ENCODE results near the gene BPIFB3. TPM values are rescaled to one million over a fixed set of nuclear protein-coding genes. Genes with fewer than 3 reads are reported as not detected.

BPIFB3 gene
- total RNA-seq, 2 donors from 2014 or later = not detected

GRCh38 chr20:33015114-33015484 lies 38.6 kb upstream of the BPIFB3 start:
- no peak overlapping the region for H3K4me3 ChIP-seq
- TF ChIP-seq CTCF (IDR thresholded peaks at IDR 0.05) = no peak
- H3K9me3 ChIP-seq = no peaks in the 10 kb centered on the region
- H3K27ac ChIP-seq = no peak overlapping the region
- no peak for DNase-seq (ENCODE audit: low spot score)
- H3K27me3 ChIP-seq = no peaks in the 10 kb centered on the region
- H3K4me1 ChIP-seq = no peaks in the 10 kb centered on the region
- H3K36me3 ChIP-seq = no peaks in the 10 kb centered on the region

GRCh38 chr20:33015700-33016580 lies 37.8 kb upstream of the BPIFB3 start:
- Histone ChIP-seq H3K27me3 (no peaks in the 10 kb centered on the region), H3K27ac (no peak overlapping the region), H3K4me3 (no peak overlapping the region), H3K4me1 (no peaks in the 10 kb centered on the region), H3K36me3 (no peaks in the 10 kb centered on the region), H3K9me3 (no peaks in the 10 kb centered on the region)
- DNase-seq (ENCODE audit: low spot score) = no peak
- no peak for TF ChIP-seq CTCF (IDR thresholded peaks at IDR 0.05)

- TF ChIP-seq CTCF (IDR thresholded peaks at IDR 0.05) = no peak
Observed at GRCh38 chr20:33016581-33017109, 37.1 kb upstream of the BPIFB3 start.

GRCh38 chr20:33017542-33017941 lies 36.2 kb upstream of the BPIFB3 start:
- no peak for DNase-seq (ENCODE audit: low spot score)
- no peaks in the 10 kb centered on the region for H3K36me3 ChIP-seq
- no peak for TF ChIP-seq CTCF (IDR thresholded peaks at IDR 0.05)
- no peaks in the 10 kb centered on the region for H3K27me3 ChIP-seq
- no peak overlapping the region for H3K4me3 ChIP-seq
- H3K4me1 ChIP-seq = no peaks in the 10 kb centered on the region
- H3K9me3 ChIP-seq = no peaks in the 10 kb centered on the region
- no peak overlapping the region for H3K27ac ChIP-seq

More at GRCh38 chr20:33016581-33017109, 37.1 kb upstream of the BPIFB3 start:
- Histone ChIP-seq H3K27ac (no peak overlapping the region), H3K4me3 (no peak overlapping the region), H3K36me3 (no peaks in the 10 kb centered on the region), H3K9me3 (no peaks in the 10 kb centered on the region), H3K4me1 (no peaks in the 10 kb centered on the region), H3K27me3 (no peaks in the 10 kb centered on the region)
- DNase-seq (ENCODE audit: low spot score) = no peak

GRCh38 chr20:33018169-33018931 lies 35.4 kb upstream of the BPIFB3 start:
- H3K36me3 ChIP-seq = no peaks in the 10 kb centered on the region
- no peaks in the 10 kb centered on the region for H3K9me3 ChIP-seq
- H3K4me3 ChIP-seq = no peak overlapping the region
- no peak for TF ChIP-seq CTCF (IDR thresholded peaks at IDR 0.05)
- no peak overlapping the region for H3K27ac ChIP-seq
- H3K4me1 ChIP-seq = no peaks in the 10 kb centered on the region
- no peaks in the 10 kb centered on the region for H3K27me3 ChIP-seq
- DNase-seq (ENCODE audit: low spot score) = no peak
